NCI-H69 (cell line): ENCODE results near the gene DOK1.
"Not testable (repeated sequence)": the region's sequence is repeated elsewhere in the genome, so short reads cannot be mapped to it uniquely, and the experiment has no call there.

Source experiments
- DNase-seq: peaks from one replicate; lab custom pipeline; 2025; lab: John Stamatoyannopoulos, UW

Gene DOK1

DNA sequence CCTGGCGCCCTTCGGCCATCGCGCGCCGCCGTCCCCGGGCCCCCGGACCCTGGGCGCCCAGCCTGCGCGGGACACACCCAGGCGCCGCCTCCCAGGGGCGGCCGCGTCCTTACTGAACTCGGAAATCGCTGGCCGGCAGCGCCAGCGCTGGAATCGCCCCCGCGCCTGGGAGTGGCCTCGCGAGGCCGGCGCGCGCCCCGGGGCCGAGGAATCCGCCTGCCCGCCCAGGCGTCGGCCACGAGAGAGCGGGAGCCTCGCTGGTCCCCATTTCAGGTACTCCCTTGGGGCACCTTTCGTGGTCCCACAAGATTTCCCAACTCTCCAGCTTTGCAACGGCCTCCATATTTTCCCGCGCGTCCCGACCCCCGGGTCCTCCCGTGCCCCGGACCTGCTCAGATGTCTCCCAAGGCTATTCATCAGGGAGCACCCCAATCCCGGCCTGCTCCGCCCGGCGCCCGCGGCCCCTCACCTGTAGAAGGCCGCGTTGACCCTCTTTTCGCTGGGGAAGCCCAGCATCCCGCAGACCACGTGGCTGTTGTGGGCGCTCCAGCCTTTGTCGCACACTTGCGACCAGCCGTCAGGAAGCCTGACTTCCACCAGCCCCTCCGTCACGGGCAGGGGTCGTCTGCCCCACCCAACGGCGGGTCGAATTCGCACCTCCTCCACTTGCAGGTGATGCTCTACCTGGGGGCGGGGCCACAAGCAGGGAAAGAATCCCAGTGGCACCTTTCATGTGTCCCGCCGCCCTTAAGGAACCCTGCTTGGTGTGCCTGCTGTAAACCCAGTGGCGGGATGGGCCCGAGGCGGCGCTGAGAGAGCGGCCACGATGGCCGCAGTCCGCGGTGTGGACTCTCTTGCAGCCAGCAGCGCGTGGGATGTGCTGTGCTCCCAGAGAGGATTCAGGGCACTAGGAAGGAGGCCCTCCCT is 5.4 kb upstream of the DOK1 start:
- peak; percentile 44 for DNase-seq

DNA sequence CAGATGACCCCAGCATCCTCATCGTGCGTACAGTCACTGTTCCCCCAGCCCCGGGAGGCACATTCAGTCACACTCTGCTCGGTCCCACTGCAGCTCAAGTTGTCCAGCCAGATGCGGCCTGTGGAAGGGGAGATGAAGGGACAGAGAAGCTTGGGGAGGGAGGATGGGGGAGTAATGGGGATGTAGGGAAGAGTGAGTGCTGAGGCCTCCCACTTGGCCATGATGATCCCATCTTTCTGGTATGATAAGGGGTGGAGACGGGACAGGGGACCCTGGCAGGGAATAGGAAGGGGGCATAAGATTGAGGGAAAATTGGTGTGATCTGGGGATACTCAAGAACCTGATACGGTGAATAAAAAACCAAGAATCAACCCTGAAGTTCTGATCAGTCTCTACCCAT is 4.3 kb upstream of the DOK1 start:
- no peak for DNase-seq

DNA sequence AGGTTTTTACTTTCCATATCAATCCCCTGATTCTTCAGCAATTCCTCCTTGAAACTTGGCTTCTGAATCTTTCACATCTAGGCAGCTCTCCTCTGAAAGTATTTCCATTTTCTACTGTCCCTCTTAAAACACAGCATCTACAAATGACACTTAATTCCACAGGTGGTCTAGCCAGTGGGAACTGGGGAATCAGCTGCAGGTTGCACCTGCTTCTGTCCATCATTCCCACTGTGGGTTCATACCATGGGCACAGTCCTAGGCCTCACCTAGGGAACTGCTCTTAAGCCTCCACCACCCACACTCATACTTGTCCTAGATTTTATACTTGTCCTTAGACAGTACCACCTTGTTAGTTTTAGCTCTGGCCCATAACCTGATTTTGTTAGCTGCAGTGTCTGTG is 3.0 kb upstream of the DOK1 start:
- DNase-seq, result no peak

DNA sequence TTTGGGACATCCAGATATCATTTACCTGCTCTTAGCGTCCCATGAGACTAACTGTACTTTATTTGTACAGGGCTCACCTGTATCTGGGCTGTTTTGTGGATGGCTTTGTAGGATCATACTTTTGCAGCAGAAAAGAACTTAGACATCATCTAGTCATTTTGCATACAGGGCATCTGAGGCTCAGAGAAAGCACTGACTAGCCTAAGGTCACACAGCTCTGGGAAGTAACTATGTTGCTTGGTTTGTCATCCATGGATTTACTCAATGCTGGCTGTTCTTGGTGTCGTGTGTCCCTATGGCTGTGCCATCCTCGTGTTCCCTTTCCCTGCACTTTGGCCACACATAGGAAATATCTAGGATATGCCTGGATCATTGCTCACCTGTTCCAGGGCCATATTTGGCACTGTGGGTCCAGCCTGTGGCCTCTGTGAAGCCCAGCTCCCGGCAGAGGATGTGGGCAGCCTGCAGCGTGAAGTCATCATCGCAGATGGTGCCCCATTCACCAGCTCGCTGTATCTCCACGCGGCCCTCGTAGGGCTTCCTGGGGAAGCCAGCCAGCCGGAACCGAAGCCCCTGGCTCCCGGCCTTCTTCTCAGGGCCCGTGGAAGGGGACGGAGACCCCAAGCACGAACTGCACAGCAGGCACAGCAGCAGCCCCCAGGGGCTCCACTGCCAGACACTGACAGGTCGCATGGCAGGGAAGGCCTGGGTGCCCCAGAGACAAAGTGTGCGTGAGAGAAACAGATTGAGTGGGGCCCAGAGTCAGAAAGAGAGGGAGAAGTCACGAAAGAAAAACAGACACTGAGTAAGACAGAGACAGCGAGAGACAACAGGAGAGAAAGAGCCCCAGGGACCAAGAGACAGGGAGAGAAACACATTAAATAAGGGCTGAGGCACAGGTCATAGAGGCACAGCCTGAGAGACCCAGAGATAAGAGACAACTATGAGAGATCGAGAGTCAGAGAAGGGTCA is 2.3 kb upstream of the DOK1 start:
- DNase-seq, result no peak

DNA sequence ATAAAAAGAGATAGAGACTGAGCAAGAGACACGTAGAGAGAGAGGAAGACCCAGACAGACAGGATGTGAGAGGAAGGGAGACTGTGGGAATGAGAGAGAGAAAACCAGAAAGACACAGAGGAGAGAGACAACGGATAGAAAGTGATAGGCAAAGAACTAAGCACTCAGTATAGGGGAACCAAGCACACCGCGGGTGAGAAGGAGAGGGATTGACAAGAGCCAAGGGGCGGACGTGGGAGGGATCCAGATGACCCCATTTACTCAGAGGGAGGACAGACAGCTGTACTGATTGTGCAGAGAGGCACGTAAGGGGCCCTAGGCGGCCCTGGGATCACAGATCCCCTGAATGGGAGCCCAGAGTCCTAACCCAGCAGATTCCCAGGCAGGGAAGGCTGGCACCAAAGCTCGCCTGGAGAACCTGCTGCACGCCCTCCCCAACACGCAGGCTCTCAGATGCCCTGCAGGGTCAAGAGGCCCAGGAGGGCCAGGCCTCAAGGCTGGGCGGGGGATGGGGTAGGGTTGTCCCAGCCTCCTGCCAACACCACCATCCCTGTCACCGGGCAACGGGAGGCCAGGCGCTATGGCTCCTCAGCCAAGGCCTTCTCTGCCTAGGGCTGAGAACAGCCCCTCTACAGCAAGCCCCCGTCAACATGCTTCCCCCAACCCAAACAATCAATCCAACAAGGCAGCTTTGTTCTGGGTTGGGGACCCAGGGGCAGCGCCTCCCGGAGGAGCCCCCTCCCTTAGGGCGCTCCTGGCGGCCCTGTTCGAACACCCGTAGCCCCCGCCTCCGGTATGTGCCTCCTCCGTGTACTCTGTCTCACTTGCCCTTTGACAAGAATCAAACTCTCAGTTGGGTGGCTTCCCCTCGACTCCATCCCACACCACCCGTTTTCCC is 1.4 kb upstream of the DOK1 start:
- DNase-seq, result no peak

DNA sequence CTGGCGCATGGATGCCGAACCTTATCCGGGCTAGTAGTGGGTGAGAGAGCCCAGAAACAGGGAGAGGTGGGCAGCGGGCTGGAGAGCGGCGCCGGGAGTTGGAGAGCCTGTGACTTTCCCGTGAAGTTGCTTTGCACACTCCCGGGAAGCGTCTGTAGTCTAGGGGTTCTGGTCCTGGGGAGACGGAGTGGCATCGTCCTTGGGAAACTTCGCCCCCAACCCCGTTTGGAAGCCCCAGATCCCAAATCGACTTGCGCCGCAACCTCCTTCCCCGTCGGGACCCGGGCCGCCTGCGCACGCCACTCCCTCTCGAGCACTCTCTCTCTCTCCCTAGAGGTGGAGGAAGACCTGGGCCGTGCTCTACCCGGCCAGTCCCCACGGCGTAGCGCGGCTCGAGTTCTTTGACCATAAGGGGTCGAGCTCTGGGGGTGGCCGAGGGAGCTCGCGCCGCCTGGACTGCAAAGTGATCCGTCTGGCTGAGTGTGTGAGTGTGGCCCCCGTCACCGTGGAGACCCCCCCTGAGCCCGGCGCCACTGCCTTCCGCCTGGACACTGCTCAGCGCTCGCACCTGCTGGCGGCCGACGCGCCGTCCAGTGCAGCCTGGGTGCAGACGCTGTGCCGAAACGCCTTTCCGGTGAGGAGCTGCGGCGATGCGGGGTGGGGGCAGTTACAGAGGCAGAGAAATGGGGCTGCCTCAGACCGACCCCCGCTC is 456 bp downstream of the DOK1 start:
- peak; percentile 54 for DNase-seq

DNA sequence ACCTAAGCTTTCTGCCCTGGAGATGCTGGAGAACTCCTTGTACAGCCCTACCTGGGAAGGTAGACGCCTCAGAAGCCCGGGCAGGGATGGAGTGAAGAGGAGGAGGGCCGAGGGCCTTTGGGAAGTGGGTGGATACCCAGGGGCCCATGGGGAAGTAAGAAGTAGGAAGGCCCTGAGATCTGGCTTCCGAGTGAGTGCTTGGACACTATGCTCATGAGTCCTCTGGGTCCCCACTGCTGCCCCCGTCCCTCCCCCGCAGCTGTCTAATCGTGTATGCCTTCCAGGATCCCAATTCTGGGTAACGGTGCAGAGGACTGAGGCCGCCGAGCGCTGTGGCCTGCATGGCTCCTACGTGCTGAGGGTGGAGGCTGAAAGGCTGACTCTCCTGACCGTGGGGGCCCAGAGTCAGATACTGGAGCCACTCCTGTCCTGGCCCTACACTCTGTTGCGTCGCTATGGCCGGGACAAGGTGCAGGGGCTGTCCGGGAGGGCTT is 1.1 kb downstream of the DOK1 start:
- DNase-seq, result no peak

DNA sequence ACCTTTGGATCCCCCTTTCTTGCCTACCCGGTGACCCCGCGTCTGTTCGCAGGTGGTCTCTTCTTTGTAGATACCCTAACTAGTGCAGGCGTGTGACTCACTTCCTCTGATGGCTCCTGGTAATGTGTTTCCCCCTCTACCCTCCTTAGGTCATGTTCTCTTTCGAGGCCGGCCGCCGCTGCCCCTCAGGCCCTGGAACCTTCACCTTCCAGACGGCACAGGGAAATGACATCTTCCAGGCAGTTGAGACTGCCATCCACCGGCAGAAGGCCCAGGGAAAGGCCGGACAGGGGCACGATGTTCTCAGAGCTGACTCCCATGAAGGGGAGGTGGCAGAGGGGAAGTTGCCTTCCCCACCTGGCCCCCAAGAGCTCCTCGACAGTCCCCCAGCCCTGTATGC is 1.6 kb downstream of the DOK1 start:
- no peak for DNase-seq

DNA sequence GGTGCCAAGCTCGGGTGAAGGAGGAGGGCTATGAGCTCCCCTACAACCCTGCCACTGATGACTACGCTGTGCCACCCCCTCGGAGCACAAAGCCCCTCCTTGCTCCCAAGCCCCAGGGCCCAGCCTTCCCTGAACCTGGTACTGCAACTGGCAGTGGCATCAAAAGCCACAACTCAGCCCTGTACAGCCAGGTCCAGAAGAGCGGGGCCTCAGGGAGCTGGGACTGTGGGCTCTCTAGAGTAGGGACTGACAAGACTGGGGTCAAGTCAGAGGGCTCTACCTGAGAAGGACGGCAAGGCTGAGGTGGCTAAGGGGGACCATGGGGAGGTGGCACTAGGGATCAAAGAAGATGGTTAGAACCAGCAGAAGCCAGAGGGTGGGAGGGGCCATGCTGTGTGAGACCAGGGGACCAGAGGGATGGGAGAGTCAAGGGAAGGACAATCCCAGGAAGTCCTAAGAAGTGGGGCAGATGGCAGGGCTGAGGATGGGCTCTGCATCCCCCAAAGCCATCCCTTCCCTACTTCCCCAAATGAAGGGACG is 2.4 kb downstream of the DOK1 start:
- no peak for DNase-seq

DNA sequence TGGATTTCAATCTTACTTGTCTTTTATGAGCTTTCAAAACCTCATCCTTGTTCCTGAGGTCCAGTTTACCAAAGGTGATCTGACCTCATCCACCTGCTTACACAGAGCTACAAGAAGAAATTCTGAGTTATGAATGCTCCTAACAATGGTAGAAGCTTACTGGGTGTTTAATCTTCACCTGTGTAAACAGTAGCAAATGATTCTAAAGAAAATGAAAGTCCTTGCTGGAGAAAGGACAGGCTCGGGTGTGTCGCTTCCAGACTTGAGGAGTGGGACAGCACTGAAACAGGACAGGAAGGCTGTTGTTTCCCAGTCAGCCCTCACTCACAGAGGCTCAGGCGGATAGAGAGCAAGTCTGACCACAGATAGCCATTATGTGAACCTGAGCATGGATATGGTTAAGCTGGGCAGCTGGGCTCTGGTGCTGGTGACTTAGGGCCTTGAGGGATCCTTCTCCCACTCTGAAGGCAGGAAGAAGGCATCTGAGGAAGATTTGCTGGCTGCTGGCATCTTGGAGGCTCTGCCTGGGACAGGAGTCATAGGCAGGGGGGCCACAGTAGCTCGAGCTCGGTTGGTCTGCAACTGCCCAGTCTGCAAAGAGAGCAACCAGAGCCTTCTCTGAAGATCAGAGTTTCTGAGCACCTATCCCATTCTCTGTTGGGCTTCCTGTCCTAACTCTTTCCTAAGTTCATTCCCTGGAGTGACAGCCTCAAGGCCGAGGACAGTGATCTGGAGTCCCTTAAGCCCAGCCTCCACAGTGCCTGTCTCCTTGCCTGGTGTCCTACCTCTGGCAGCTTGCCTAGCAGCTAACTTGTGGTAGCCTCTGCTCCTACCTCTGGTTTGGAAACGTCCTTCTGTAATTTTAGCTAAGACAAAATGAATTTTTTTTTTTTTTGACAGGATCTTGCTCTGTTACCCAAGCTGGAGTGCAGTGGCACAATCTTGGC is 4.0 kb downstream of the DOK1 start:
- DNase-seq, result peak; percentile 6

DNA sequence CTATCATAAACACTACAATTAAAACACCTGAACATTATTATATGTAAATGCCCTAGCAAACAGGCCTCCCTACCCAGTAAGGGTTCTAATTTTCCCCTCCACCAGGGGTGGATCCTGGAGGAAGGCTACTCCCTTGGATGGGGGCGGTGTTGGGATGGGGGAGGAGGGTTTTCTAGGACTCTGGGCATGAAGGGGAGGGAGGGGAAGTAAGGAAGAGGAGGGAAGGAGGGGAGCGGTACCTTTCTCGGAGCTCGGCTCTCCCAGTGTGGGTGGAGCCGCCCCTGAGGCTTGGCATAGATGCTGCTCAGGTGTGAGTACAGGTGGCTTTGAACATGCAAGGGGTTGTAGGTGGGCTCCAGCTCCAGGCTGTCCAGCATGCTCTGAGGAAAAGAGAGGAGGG is 5.4 kb downstream of the DOK1 start:
- DNase-seq, result peak; percentile 87

DNA sequence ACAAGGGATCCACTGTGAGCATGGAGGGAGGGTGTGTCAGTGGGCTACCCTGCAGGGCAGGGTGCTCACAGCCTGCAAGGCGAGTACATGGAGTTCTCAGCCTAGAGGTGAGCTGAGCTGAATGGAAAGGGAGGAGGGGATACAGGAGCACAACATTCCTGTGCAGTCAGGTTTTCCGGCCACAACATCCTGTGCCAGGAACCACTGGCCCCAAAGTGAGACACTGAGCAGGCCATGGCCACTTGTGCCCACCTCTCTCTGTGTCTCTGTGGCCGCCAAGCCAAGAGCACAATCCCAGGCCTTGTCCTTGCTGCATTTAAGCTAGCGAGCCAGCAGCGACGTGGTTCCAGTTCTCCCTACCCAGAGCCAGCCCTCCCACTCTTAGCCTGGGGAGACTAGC is 6.1 kb downstream of the DOK1 start:
- no peak for DNase-seq

DNA sequence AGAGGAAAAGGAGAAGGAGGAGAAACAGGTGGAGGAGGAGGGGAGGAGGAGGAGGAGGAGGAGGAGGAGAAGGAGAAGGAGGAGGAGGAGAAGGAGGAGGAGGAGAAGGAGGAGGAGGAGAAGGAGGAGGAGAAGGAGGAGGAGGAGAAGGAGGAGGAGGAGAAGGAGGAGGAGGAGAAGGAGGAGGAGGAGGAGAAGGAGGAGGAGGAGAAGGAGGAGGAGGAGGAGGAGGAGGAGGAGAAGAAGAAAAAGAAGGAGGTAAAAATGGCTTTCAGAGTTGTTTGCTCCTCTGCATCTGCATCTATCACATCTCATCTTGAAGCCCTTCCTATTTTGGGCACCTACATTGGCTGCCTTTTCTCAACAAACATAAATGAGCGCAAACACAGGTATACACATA is 6.5 kb downstream of the DOK1 start:
- not testable (repeated sequence) for DNase-seq

DNA sequence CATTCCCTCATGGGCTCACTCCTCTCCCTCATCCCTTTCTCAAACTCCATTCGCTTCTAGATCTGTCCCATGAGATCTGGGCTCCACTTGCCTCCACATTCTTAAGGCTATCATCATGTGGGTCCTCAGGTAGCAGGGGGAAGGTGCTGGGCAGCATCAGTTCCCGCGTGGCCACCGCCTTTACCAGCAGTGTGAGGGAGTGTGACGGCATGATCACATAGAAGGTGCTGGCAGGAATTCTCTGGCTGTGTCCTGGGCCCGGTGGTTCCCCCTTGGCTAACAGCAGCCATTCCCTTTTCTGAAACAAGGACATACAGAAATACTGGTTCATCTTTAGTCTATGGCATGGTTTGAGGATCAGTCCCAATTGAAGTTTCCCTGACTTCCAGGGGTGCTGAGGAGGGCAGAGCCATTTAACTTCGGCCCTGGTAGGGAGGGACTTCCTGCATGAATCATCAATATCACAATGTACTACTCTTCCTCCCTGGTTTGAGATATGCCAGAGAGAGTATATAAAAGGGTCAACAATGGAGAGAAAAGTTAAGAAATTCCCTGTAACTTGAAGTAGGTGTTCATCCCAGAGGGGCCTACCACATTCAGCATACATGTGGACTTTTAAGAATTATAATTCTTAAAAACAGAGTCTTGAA is 7.7 kb downstream of the DOK1 start:
- no peak for DNase-seq

DNA sequence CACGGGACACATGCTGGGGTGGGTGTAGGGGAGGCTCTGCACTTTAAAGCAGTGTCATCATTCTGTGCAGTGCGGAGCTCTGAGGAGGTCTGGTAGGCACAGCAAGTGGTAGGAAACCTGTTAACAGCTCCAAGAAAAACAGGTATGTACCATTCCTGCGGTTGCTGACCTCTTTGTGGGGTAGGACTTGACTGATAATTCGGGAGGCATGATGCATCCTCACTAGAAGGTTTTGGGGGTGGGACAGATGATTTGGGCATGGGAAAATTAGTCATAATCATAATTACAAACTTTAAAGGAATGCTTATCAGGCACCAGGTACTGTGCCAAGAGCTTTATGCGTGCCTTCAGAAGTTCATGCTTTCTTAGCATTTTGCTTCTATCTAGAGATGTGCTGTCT is 9.7 kb downstream of the DOK1 start:
- DNase-seq, result no peak

DNA sequence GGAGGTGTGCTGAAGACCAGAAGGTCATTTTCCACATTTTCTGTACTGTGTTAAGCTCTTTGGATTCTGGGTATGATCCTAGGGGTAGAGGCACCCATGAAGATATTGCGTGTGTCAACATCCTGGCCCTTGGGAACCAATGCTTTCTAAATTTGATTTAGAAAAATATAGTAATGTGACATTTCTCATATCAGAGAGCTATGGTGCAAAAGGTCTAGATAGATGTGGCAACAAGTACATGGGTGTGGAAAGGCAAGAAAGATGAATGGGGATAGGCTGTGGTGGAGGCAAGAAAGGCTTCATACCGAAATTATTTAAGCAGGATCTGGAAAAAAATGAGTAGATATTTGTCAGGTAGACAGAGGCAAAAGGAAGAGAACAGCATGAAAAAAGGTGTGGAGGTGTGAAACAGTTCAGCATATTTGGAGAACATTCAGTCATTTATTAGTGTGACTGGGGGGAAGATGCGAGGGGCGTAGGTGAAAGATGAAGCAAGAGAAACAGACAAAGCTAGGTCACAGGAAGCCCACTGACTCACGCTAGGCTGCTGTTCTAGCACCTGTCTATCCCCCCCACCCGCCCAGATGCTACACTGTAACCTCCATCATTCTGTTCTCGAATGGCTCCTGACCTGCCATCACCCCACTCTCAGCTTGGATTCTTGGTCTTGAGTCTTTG is 11.7 kb downstream of the DOK1 start:
- no peak for DNase-seq

DNA sequence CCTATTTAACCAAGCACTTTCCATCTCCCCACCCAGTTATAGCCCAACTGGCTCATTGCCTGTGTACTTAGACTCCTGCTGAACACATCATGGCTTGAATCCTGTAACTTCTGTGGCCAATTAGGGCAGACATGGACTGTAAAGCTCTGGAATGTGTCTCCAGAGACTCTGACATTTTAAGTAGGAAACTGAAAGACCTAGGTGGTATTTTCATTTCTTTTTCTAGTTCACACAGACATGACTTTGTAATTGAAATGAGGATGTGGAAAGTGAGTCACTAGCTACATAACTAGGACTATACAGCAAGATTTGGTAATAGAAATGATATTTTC is 12.2 kb downstream of the DOK1 start:
- no peak for DNase-seq

DNA sequence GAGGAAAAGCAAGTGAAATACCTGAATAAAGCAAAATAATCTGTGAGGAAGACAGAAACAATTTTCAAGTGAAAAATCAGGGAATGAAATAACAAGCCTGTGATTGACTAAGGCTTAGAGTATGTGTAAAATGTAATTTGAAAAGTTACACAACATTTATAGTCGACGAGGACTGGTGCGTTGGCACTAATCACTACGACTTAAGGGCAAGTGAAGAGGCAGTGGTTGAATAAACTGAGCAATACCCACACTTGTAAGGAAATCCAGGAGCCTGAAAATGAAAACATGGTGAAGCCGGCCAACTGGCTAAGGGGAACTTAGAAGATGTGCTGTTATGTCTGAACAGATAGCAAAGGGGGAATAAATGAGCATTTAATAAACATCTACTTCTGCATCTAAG is 13.4 kb downstream of the DOK1 start:
- DNase-seq, result no peak

DNA sequence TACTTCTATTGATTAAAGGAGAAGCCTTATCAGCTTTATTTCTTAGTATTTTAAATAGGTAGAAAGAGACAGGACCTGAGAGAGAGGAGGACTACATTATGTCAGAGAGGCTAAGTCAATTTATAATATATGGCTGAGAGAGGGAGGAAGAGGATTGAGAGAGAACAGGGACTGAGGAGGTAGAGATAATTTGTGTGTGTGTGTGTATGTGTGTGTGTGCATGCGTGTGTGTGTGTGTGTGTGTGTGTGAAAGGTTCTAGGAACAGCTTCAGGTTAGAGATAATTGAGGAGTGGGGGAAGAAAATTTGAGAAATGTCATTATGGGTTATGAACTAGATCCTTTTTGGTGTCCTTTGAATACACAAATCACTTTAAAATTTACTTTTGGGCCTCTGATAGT is 15.2 kb downstream of the DOK1 start:
- DNase-seq, result no peak
